Mesenchymal stem cell (in vitro differentiated cells and primary cell): ENCODE results near the gene CECR2.

Experiments used
- DNase-seq: peaks from one replicate; pipeline ENCODE4 v3.0.0-alpha.2; 2013
- H2AFZ ChIP-seq: one replicate; pipeline ENCODE4 v1.6.1; 2013; ENCODE audit warnings: low read depth, mild to moderate bottlenecking, control low read depth, inconsistent platforms, low read length, moderate library complexity
- H2AK5ac ChIP-seq: 2 replicates; pipeline ENCODE4 v1.6.1; 2013; ENCODE audit warnings: low read length, moderate library complexity, mild to moderate bottlenecking, inconsistent platforms; ENCODE audit not compliant: severe bottlenecking
- H2BK120ac ChIP-seq: one replicate; pipeline ENCODE4 v1.6.1; 2013; ENCODE audit warnings: low read depth, mild to moderate bottlenecking, inconsistent platforms, low read length, moderate library complexity
- H2BK12ac ChIP-seq, 2 experiments: one replicate each; pipeline ENCODE4 v1.6.1; 2013; ENCODE audit warnings: inconsistent platforms in 2 of 2, low read length in 2 of 2, mild to moderate bottlenecking in 2 of 2, moderate library complexity in 2 of 2, control low read depth in 1 of 2
- H2BK15ac ChIP-seq: one replicate; pipeline ENCODE4 v1.6.1; 2013; ENCODE audit warnings: mild to moderate bottlenecking, low read depth, inconsistent platforms; ENCODE audit not compliant: poor library complexity, severe bottlenecking
- H2BK5ac ChIP-seq: 2 replicates; pipeline ENCODE4 v1.6.1; 2013; ENCODE audit warnings: low read depth, mild to moderate bottlenecking, low read length, control low read depth, inconsistent platforms; ENCODE audit not compliant: poor library complexity, severe bottlenecking
- H3K14ac ChIP-seq, 2 experiments: one replicate each; pipeline ENCODE4 v1.6.1; 2013; ENCODE audit warnings: inconsistent platforms in 2 of 2, low read length in 2 of 2, control low read depth in 1 of 2, mild to moderate bottlenecking in 1 of 2, moderate library complexity in 1 of 2
- H3K18ac ChIP-seq, 2 experiments: one replicate each; pipeline ENCODE4 v1.6.1; 2013; ENCODE audit warnings: inconsistent platforms in 2 of 2, low read length in 2 of 2, control low read depth in 1 of 2, low read depth in 1 of 2, mild to moderate bottlenecking in 1 of 2
- H3K23ac ChIP-seq, 2 experiments: one replicate each; pipeline ENCODE4 v1.6.1; 2013; ENCODE audit warnings: inconsistent platforms in 2 of 2, low read length in 2 of 2, mild to moderate bottlenecking in 2 of 2, moderate library complexity in 2 of 2, control low read depth in 1 of 2
- H3K27ac ChIP-seq: 2 replicates; pipeline ENCODE4 v1.5.1; 2013; ENCODE audit warnings: mild to moderate bottlenecking, moderate library complexity, low read length, control low read depth, inconsistent platforms; ENCODE audit not compliant: poor library complexity, severe bottlenecking
- H3K27me3 ChIP-seq, 2 experiments: 2 replicates each; pipeline versions ENCODE4 v1.6.1 to v1.7.0; 2013; ENCODE audit warnings: low read length in 2 of 2, mild to moderate bottlenecking in 2 of 2, moderate library complexity in 2 of 2, control low read depth in 1 of 2, inconsistent platforms in 1 of 2; ENCODE audit not compliant: control insufficient read depth in 1 of 2, insufficient read depth in 1 of 2
- H3K36me3 ChIP-seq, 2 experiments: 2 replicates each; pipeline versions ENCODE4 v1.6.1 to v1.7.0; 2013; ENCODE audit warnings: low read length in 2 of 2, control low read depth in 1 of 2, inconsistent platforms in 1 of 2, low read depth in 1 of 2, mild to moderate bottlenecking in 1 of 2; ENCODE audit not compliant: insufficient read depth in 2 of 2, control insufficient read depth in 1 of 2
- H3K4ac ChIP-seq, 2 experiments: one replicate each; pipeline ENCODE4 v1.6.1; 2013; ENCODE audit warnings: inconsistent platforms in 2 of 2, low read length in 2 of 2, mild to moderate bottlenecking in 2 of 2, moderate library complexity in 2 of 2, control low read depth in 1 of 2, low read depth in 1 of 2
- H3K4me1 ChIP-seq: 2 replicates; pipeline ENCODE4 v1.6.1; 2013; ENCODE audit warnings: low read depth, low read length, control low read depth; ENCODE audit not compliant: control insufficient read depth, insufficient read depth
- H3K4me2 ChIP-seq: 2 replicates; pipeline ENCODE4 v1.6.1; 2013; ENCODE audit warnings: low read length, mild to moderate bottlenecking, inconsistent platforms; ENCODE audit not compliant: poor library complexity, severe bottlenecking
- H3K4me3 ChIP-seq, 2 experiments: 2 replicates each; pipeline versions ENCODE4 v1.5.1 to v1.7.0; 2013; ENCODE audit warnings: low read length in 2 of 2, mild to moderate bottlenecking in 2 of 2, control low read depth in 1 of 2, low read depth in 1 of 2; ENCODE audit not compliant: insufficient read depth in 1 of 2
- H3K79me1 ChIP-seq: replicated peaks from 2 replicates; pipeline ENCODE4 v1.6.1; 2013; ENCODE audit warnings: mild to moderate bottlenecking, control low read depth, low read length, inconsistent platforms; ENCODE audit not compliant: poor library complexity, severe bottlenecking
- H3K9ac ChIP-seq: 2 replicates; pipeline ENCODE4 v1.7.0; 2013; ENCODE audit warnings: mild to moderate bottlenecking, low read length, moderate library complexity
- H3K9me3 ChIP-seq: 2 replicates; pipeline ENCODE4 v1.7.0; 2013; ENCODE audit warnings: mild to moderate bottlenecking, low read length; ENCODE audit not compliant: control insufficient read depth
- H4K8ac ChIP-seq: one replicate; pipeline ENCODE4 v1.6.1; 2013; ENCODE audit warnings: inconsistent platforms, mild to moderate bottlenecking, low read length, moderate library complexity
- H4K91ac ChIP-seq: one replicate; pipeline ENCODE4 v1.6.1; 2013; ENCODE audit warnings: mild to moderate bottlenecking, low read length, inconsistent platforms
- WGBS: methylation state at CpG from one replicate; pipeline ENCODE4 v1.1.7; 2013; ENCODE audit warnings: mixed read lengths; 5-methylcytosine and 5-hydroxymethylcytosine counted together

The CECR2 gene

DNA sequence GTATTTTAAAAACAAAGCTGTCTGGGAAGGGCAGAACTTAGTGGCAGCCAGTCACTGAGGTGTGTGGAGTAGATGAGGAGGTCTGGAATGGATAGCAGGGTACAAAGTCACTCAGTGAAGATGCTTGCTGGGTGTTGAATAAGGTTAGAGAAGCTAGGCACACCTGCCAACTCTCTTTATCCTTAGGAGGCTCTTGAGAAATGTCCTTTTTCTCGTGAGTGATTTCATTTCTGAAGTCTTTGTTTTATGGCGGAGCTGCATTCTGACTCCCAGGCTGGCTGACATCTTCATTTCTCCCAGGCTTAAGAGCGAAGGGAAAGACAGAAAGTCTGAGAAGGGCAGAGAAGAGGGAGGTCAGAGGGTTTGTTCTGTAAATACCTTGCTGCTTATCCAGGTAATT is 31.0 kb downstream of the CECR2 start:
- H2BK12ac ChIP-seq = no peak overlapping the region
- H3K4me2 ChIP-seq = no peak overlapping the region
- no peak overlapping the region for H3K18ac ChIP-seq
- H2AK5ac ChIP-seq = no peak overlapping the region
- WGBS = 71% methylated on average over 3 of the region's 3 CpGs
- no peak overlapping the region for H3K4me3 ChIP-seq
- no peaks in the 10 kb centered on the region for H3K36me3 ChIP-seq
- no peak overlapping the region for H3K14ac ChIP-seq
- no peak overlapping the region for H4K91ac ChIP-seq
- no peak overlapping the region for H2BK15ac ChIP-seq
- no peaks in the 10 kb centered on the region for H3K79me1 ChIP-seq
- no peak overlapping the region for H3K9ac ChIP-seq
- H3K27ac ChIP-seq = no peak overlapping the region
- H3K4ac ChIP-seq = no peak overlapping the region
- H3K4me1 ChIP-seq = no peaks in the 10 kb centered on the region
- no peak overlapping the region for H2BK120ac ChIP-seq
- no peak for DNase-seq
- no peaks in the 10 kb centered on the region for H3K9me3 ChIP-seq
- H2BK5ac ChIP-seq = no peak overlapping the region
- H3K27me3 ChIP-seq = peaks cover 0 to 10% of the 10 kb centered on the region in 2 experiments
- H2AFZ ChIP-seq = no peak overlapping the region
- H4K8ac ChIP-seq = no peak overlapping the region
- H3K23ac ChIP-seq = no peak overlapping the region

DNA sequence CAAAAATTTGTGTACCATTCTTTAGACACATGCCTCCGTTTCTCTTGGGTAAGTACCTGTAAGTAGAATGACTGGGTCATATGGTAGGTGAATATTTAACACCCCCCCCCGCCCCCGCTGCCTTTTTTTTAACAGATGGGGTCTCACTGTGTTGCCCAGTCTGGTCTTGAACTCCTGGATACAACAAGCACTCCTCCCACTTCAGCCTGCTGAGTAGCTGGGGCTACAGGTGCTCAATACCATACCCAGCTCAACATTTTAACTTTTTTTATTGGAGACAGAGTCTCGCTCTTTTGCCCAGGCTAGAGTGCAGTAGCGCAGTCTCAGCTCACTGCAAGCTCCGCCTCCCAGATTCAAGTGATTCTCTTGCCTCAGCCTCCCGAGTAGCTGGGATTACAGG is 32.5 kb downstream of the CECR2 start:
- no peak overlapping the region for H2BK5ac ChIP-seq
- no peak overlapping the region for H2BK120ac ChIP-seq
- H3K23ac ChIP-seq = no peak overlapping the region
- no peak overlapping the region for H2AK5ac ChIP-seq
- H3K9ac ChIP-seq = no peak overlapping the region
- no peak overlapping the region for H2BK12ac ChIP-seq
- H3K27me3 ChIP-seq = peaks cover 0 to 10% of the 10 kb centered on the region in 2 experiments
- H4K91ac ChIP-seq = no peak overlapping the region
- no peak overlapping the region for H2BK15ac ChIP-seq
- no peaks in the 10 kb centered on the region for H3K9me3 ChIP-seq
- 90% methylated on average over 7 of the region's 7 CpGs for WGBS
- no peak overlapping the region for H3K4me3 ChIP-seq
- H3K4me2 ChIP-seq = no peak overlapping the region
- H3K27ac ChIP-seq = no peak overlapping the region
- no peak for DNase-seq
- H3K14ac ChIP-seq = no peak overlapping the region
- no peaks in the 10 kb centered on the region for H3K4me1 ChIP-seq
- no peak overlapping the region for H3K18ac ChIP-seq
- H2AFZ ChIP-seq = no peak overlapping the region
- H3K4ac ChIP-seq = no peak overlapping the region
- no peaks in the 10 kb centered on the region for H3K36me3 ChIP-seq
- no peaks in the 10 kb centered on the region for H3K79me1 ChIP-seq
- H4K8ac ChIP-seq = no peak overlapping the region

DNA sequence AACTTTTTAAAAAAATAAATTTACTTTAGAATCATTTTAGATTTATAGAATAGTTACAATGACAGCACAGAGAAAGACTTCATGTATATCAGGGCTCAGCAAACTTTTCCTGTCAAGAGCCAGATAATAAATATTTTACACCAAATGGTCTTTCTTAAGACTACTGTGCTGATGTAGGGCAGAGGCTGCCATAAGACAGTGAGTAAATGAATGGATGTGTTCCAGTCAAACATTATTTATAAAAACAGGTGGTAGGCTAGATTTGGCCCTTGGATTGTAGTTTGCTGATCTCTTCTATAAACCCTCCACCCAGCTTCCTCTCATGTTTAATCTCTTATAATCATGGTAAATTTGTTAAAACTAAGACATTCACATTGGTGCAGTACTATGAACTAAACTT is 33.0 kb downstream of the CECR2 start:
- no peak overlapping the region for H2BK12ac ChIP-seq
- H3K36me3 ChIP-seq = no peaks in the 10 kb centered on the region
- no peaks in the 10 kb centered on the region for H3K4me1 ChIP-seq
- no peak for DNase-seq
- no peak overlapping the region for H3K27ac ChIP-seq
- H3K4ac ChIP-seq = no peak overlapping the region
- H2AFZ ChIP-seq = no peak overlapping the region
- no peak overlapping the region for H3K9ac ChIP-seq
- H2BK5ac ChIP-seq = no peak overlapping the region
- H3K4me3 ChIP-seq = no peak overlapping the region
- H3K14ac ChIP-seq = no peak overlapping the region
- no peak overlapping the region for H4K91ac ChIP-seq
- no peak overlapping the region for H2BK120ac ChIP-seq
- H3K18ac ChIP-seq = no peak overlapping the region
- no peaks in the 10 kb centered on the region for H3K79me1 ChIP-seq
- no peak overlapping the region for H4K8ac ChIP-seq
- peaks cover 0 to 10% of the 10 kb centered on the region in 2 experiments for H3K27me3 ChIP-seq
- no peaks in the 10 kb centered on the region for H3K9me3 ChIP-seq
- H3K23ac ChIP-seq = no peak overlapping the region
- no peak overlapping the region for H2BK15ac ChIP-seq
- H2AK5ac ChIP-seq = no peak overlapping the region
- no peak overlapping the region for H3K4me2 ChIP-seq

DNA sequence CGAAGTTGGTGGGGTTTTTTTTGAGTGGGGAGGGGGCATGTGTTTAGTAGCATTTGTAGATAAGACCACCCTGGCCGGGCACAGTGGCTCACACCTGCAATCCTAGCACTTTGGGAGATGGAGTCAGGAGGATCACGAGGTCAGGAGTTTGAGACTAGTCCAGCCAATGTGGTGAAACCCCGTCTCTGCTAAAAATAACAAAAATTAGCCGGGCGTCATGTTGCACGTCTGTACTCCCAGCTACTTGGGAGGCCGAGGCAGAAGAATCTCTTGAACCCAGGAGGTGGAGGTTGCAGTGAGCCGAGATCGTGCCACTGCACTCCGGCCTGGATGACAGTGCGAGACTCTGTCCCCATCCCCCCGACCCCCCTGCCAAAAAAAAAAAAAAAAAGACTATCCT is 34.6 kb downstream of the CECR2 start:
- no peak overlapping the region for H3K14ac ChIP-seq
- 80% methylated on average over 13 of the region's 13 CpGs for WGBS
- H2AK5ac ChIP-seq = no peak overlapping the region
- H2BK120ac ChIP-seq = no peak overlapping the region
- H3K4me1 ChIP-seq = no peaks in the 10 kb centered on the region
- H2BK15ac ChIP-seq = no peak overlapping the region
- H4K91ac ChIP-seq = no peak overlapping the region
- no peak overlapping the region for H2BK12ac ChIP-seq
- no peak for DNase-seq
- H2AFZ ChIP-seq = no peak overlapping the region
- H3K27me3 ChIP-seq = peaks cover 7 to 10% of the 10 kb centered on the region in 2 experiments
- no peak overlapping the region for H3K27ac ChIP-seq
- H3K36me3 ChIP-seq = no peaks in the 10 kb centered on the region
- no peak overlapping the region for H3K23ac ChIP-seq
- no peak overlapping the region for H2BK5ac ChIP-seq
- H3K4me3 ChIP-seq = no peak overlapping the region
- no peaks in the 10 kb centered on the region for H3K79me1 ChIP-seq
- H3K4me2 ChIP-seq = no peak overlapping the region
- no peak overlapping the region for H4K8ac ChIP-seq
- H3K18ac ChIP-seq = no peak overlapping the region
- H3K9ac ChIP-seq = no peak overlapping the region
- H3K9me3 ChIP-seq = no peaks in the 10 kb centered on the region
- H3K4ac ChIP-seq = no peak overlapping the region
